Measurements from ENCODE around the gene OR2V2. TPM values are rescaled to one million over a fixed set of nuclear protein-coding genes. Genes with fewer than 3 reads are reported as not detected.

The OR2V2 gene
- total and polyA plus RNA-seq, 4 donors, result not detected

GRCh38 chr5:181133610-181134231 lies 13.7 kb upstream of the OR2V2 start:
- ATAC-seq (ENCODE audit: insufficient read depth, low FRiP score), result no peak
- H3K9me3 ChIP-seq (ENCODE audit: control insufficient read depth in 4 of 4, insufficient read depth in 3 of 4, low read length in 3 of 4), result peaks cover 0 to 5% (median 5%) of the 10 kb centered on the region in 4 donors
- no peak overlapping the region for H3K9ac ChIP-seq (ENCODE audit: insufficient read depth in 1 of 2, low read length in 2 of 2)
- peaks cover 0 to 13% (median 6%) of the 10 kb centered on the region in 3 donors for H3K27me3 ChIP-seq (ENCODE audit: control insufficient read depth in 3 of 3, insufficient read depth in 3 of 3, low read length in 2 of 3)
- H3K4me1 ChIP-seq (ENCODE audit: control insufficient read depth in 5 of 5, insufficient read depth in 5 of 5, low read length in 5 of 5), result peaks cover 0 to 2% (median 0%) of the 10 kb centered on the region in 5 donors
- no peak overlapping the region for H3K27ac ChIP-seq (ENCODE audit: low read depth in 1 of 2, low read length in 1 of 2)
- no peak overlapping the region for H3K4me3 ChIP-seq
- TF ChIP-seq CTCF (IDR thresholded peaks at IDR 0.05; ENCODE audit: control extremely low read depth, extremely low read depth), result no peak
- WGBS, 2 donors, result 55 to 58% methylated on average over 10 of the region's 10 CpGs
- H3K36me3 ChIP-seq (ENCODE audit: control insufficient read depth in 4 of 4, insufficient read depth in 4 of 4, low read length in 4 of 4), result no peaks in the 10 kb centered on the region
- DNase-seq, result no peak

GRCh38 chr5:181134259-181134658 lies 13.1 kb upstream of the OR2V2 start:
- no peak overlapping the region for H3K27ac ChIP-seq (ENCODE audit: low read depth in 1 of 2, low read length in 1 of 2)
- TF ChIP-seq CTCF (IDR thresholded peaks at IDR 0.05; ENCODE audit: control extremely low read depth, extremely low read depth), result no peak
- H3K27me3 ChIP-seq (ENCODE audit: control insufficient read depth in 3 of 3, insufficient read depth in 3 of 3, low read length in 2 of 3), result peaks cover 0 to 12% (median 6%) of the 10 kb centered on the region in 3 donors
- no peak overlapping the region for H3K9ac ChIP-seq (ENCODE audit: insufficient read depth in 1 of 2, low read length in 2 of 2)
- DNase-seq, result no peak
- no peak overlapping the region for H3K4me3 ChIP-seq
- 86 to 92% methylated on average over 6 of the region's 6 CpGs for WGBS, 2 donors
- H3K4me1 ChIP-seq (ENCODE audit: control insufficient read depth in 5 of 5, insufficient read depth in 5 of 5, low read length in 5 of 5), result peaks cover 0 to 2% (median 0%) of the 10 kb centered on the region in 5 donors
- ATAC-seq (ENCODE audit: insufficient read depth, low FRiP score), result no peak
- H3K9me3 ChIP-seq (ENCODE audit: control insufficient read depth in 4 of 4, insufficient read depth in 3 of 4, low read length in 3 of 4), result peaks cover 0 to 5% (median 5%) of the 10 kb centered on the region in 4 donors
- no peaks in the 10 kb centered on the region for H3K36me3 ChIP-seq (ENCODE audit: control insufficient read depth in 4 of 4, insufficient read depth in 4 of 4, low read length in 4 of 4)

- H3K27ac ChIP-seq (ENCODE audit: low read depth in 1 of 2, low read length in 1 of 2), result no peak overlapping the region
- DNase-seq (no peak), ATAC-seq (ENCODE audit: insufficient read depth, low FRiP score) (no peak)
- no peak overlapping the region for H3K9ac ChIP-seq (ENCODE audit: insufficient read depth in 1 of 2, low read length in 2 of 2)
- peaks cover 0 to 7% (median 5%) of the 10 kb centered on the region in 4 donors for H3K9me3 ChIP-seq (ENCODE audit: control insufficient read depth in 4 of 4, insufficient read depth in 3 of 4, low read length in 3 of 4)
- peaks cover 0 to 2% (median 0%) of the 10 kb centered on the region in 5 donors for H3K4me1 ChIP-seq (ENCODE audit: control insufficient read depth in 5 of 5, insufficient read depth in 5 of 5, low read length in 5 of 5)
- no peak for TF ChIP-seq CTCF (IDR thresholded peaks at IDR 0.05; ENCODE audit: control extremely low read depth, extremely low read depth)
- no peaks in the 10 kb centered on the region for H3K36me3 ChIP-seq (ENCODE audit: control insufficient read depth in 4 of 4, insufficient read depth in 4 of 4, low read length in 4 of 4)
- no peak overlapping the region for H3K4me3 ChIP-seq
- peaks cover 0 to 6% (median 2%) of the 10 kb centered on the region in 3 donors for H3K27me3 ChIP-seq (ENCODE audit: control insufficient read depth in 3 of 3, insufficient read depth in 3 of 3, low read length in 2 of 3)
- WGBS, 2 donors, result 93 to 99% methylated on average over 4 of the region's 4 CpGs
These were observed 10.9 kb upstream of the OR2V2 start for GRCh38 chr5:181136361-181136955.

Data from lung (tissue), 12 donors.